GM23338 (cell line): ENCODE measurements around the gene RHBDD1. TPM values are rescaled to one million over a fixed set of nuclear protein-coding genes. Genes with fewer than 3 reads are reported as not detected.

Source experiments
- ATAC-seq: fragments of 200-7000 bp; cut with Tn5 transposase; 3 replicates; pipeline ENCODE4 v1.9.1; 2020
- DNase-seq: peaks from one replicate; pipeline ENCODE4 v3.0.0-alpha.2; 2015; ENCODE audit warnings: low spot score
- H2AFZ ChIP-seq: fragments of 200-600 bp; sonication (generic); 2 replicates; pipeline ENCODE4 v1.8.0; 2016; ENCODE audit warnings: antibody characterized with exemption, mild to moderate bottlenecking, moderate library complexity
- H3F3A ChIP-seq: fragments of 200-600 bp; sonication (generic); replicated peaks from 2 replicates; pipeline ENCODE4 v1.8.0; 2017; ENCODE audit warnings: antibody characterized with exemption, mixed run types, low read depth
- H3K27ac ChIP-seq: fragments of 200-600 bp; sonication (generic); 2 replicates; pipeline ENCODE4 v1.6.1; 2016; ENCODE audit warnings: low read depth
- H3K27me3 ChIP-seq: fragments of 200-600 bp; sonication (generic); 2 replicates; pipeline ENCODE4 v1.8.0; 2016; ENCODE audit warnings: mild to moderate bottlenecking, mixed run types, moderate library complexity; ENCODE audit not compliant: insufficient read depth
- H3K36me3 ChIP-seq: fragments of 200-600 bp; sonication (generic); 2 replicates; pipeline ENCODE4 v1.8.0; 2016; ENCODE audit warnings: mild to moderate bottlenecking; ENCODE audit not compliant: insufficient read depth
- H3K4me1 ChIP-seq: fragments of 200-600 bp; sonication (generic); 2 replicates; pipeline ENCODE4 v1.8.0; 2016; ENCODE audit warnings: mild to moderate bottlenecking, moderate library complexity; ENCODE audit not compliant: insufficient read depth
- H3K4me2 ChIP-seq: fragments of 200-600 bp; sonication (generic); 2 replicates; pipeline ENCODE4 v1.7.1; 2017; ENCODE audit warnings: mixed run types
- H3K4me3 ChIP-seq: fragments of 200-600 bp; sonication (generic); 2 replicates; pipeline ENCODE4 v1.6.1; 2016; ENCODE audit warnings: mixed run types
- H3K79me2 ChIP-seq: fragments of 200-600 bp; sonication (generic); replicated peaks from 2 replicates; pipeline ENCODE4 v1.8.0; 2017; ENCODE audit warnings: mild to moderate bottlenecking; ENCODE audit not compliant: insufficient read depth
- H3K9me2 ChIP-seq: fragments of 200-600 bp; sonication (generic); 2 replicates; pipeline ENCODE4 v1.8.0; 2017; ENCODE audit not compliant: insufficient read depth
- H4K20me1 ChIP-seq: fragments of 200-600 bp; sonication (generic); replicated peaks from 2 replicates; pipeline ENCODE4 v1.8.0; 2017; ENCODE audit warnings: mild to moderate bottlenecking; ENCODE audit not compliant: insufficient read depth
- H3K27ac Mint-ChIP-seq: 2 replicates; pipeline ENCODE4 v1.8.0; 2020; ENCODE audit warnings: inconsistent platforms, mild to moderate bottlenecking, moderate library complexity, mixed read lengths
- H3K27me3 Mint-ChIP-seq: 3 replicates; pipeline ENCODE4 v1.8.0; 2022; ENCODE audit warnings: low read depth, mild to moderate bottlenecking, moderate library complexity, mixed read lengths, inconsistent platforms; ENCODE audit not compliant: insufficient read depth, poor library complexity
- H3K36me3 Mint-ChIP-seq: 3 replicates; pipeline ENCODE4 v1.8.0; 2021; ENCODE audit warnings: low read depth, mild to moderate bottlenecking, inconsistent platforms, moderate library complexity, mixed read lengths
- H3K4me1 Mint-ChIP-seq: 3 replicates; pipeline ENCODE4 v1.8.0; 2020; ENCODE audit warnings: mild to moderate bottlenecking, inconsistent platforms, mixed read lengths
- H3K4me3 Mint-ChIP-seq: 3 replicates; pipeline ENCODE4 v1.8.0; 2021; ENCODE audit warnings: moderate library complexity, mild to moderate bottlenecking, inconsistent platforms, mixed read lengths
- H3K9me3 Mint-ChIP-seq: 3 replicates; pipeline ENCODE4 v1.8.0; 2020; ENCODE audit warnings: moderate library complexity, mild to moderate bottlenecking, inconsistent platforms, mixed read lengths
- CTCF ChIP-seq, 2 experiments: fragments of 200-600 bp in 1 of 2; sonication (generic) in 1 of 2; conservative IDR thresholded peaks; 2 replicates each; pipeline versions ENCODE4 v1.5.1 to v1.6.1; 2016 to 2017; ENCODE audit warnings: antibody characterized with exemption in 2 of 2, low read depth in 2 of 2, mild to moderate bottlenecking in 2 of 2, moderate library complexity in 1 of 2
- NANOG ChIP-seq: IDR thresholded peaks from 2 replicates; pipeline ENCODE4 v1.6.1; 2016; ENCODE audit warnings: antibody characterized with exemption, borderline replicate concordance
- STAT1 ChIP-seq: IDR thresholded peaks from one replicate; pipeline ENCODE4 v1.6.1; 2016; ENCODE audit warnings: antibody characterized with exemption; ENCODE audit not compliant: unreplicated experiment
- ZNF114 ChIP-seq: fragments of 250-450 bp; sonication (Bioruptor Pico); IDR thresholded peaks from 2 replicates; pipeline ENCODE4 v1.5.0; 2020; ENCODE audit warnings: mild to moderate bottlenecking, moderate library complexity
- ZNF462 ChIP-seq: fragments of 250-450 bp; sonication (Bioruptor Pico); IDR thresholded peaks from 2 replicates; pipeline ENCODE4 v1.5.0; 2020; ENCODE audit warnings: mild to moderate bottlenecking, moderate library complexity
- polyA plus RNA-seq: library from polyadenylated mRNA; unstranded; fragments of >200 nt; fragmentation: Nextera tagmentation; extraction: Ambion mirVana; gene quantifications from 2 replicates; pipeline ENCODE4 v1.2.1, GENCODE V29; 2016
- total RNA-seq: library from RNA; depleted of rRNA; stranded (reverse); fragments of >200 nt; shearing (Covaris generic); gene quantifications from 2 replicates; pipeline ENCODE4 v1.2.3, GENCODE V29; 2014
- TF ChIP-seq, protein P1 (sequence below): IDR thresholded peaks from 2 replicates; pipeline ENCODE4 v1.6.1; 2016; ENCODE audit warnings: antibody characterized with exemption

Gene RHBDD1
- total and polyA plus RNA-seq, 2 experiments from 2014 or later: 7.3 to 13.0 TPM

GRCh38 chr2:226910384-226910783 lies 74.5 kb downstream of the RHBDD1 start (continued):
- TF ChIP-seq CTCF (conservative IDR thresholded peaks at IDR 0.05; ENCODE audit: low read depth in 2 of 2): no peak

GRCh38 chr2:226911932-226912331 lies 76.1 kb downstream of the RHBDD1 start:
- no peaks in the 10 kb centered on the region for H4K20me1 ChIP-seq
- Mint-ChIP-seq H3K27me3 (peaks cover 1% of the 10 kb centered on the region), H3K4me1 (no peaks in the 10 kb centered on the region), H3K36me3 (no peaks in the 10 kb centered on the region), H3K4me3 (no peak overlapping the region), H3K27ac (no peak overlapping the region), H3K9me3 (no peaks in the 10 kb centered on the region)
- no peak for DNase-seq
- no peak overlapping the region for H3K4me2 ChIP-seq
- no peak overlapping the region for H3K27ac ChIP-seq
- no peak for ATAC-seq
- TF ChIP-seq NANOG (no peak), CTCF (conservative IDR thresholded peaks at IDR 0.05; ENCODE audit: low read depth in 2 of 2) (no peak), STAT1 (no peak), ZNF114 (CRISPR knock-in tag) (no peak), ZNF462 (CRISPR knock-in tag) (no peak)
- TF ChIP-seq, protein P1, sequence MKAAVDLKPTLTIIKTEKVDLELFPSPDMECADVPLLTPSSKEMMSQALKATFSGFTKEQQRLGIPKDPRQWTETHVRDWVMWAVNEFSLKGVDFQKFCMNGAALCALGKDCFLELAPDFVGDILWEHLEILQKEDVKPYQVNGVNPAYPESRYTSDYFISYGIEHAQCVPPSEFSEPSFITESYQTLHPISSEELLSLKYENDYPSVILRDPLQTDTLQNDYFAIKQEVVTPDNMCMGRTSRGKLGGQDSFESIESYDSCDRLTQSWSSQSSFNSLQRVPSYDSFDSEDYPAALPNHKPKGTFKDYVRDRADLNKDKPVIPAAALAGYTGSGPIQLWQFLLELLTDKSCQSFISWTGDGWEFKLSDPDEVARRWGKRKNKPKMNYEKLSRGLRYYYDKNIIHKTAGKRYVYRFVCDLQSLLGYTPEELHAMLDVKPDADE: no peak
- H3K4me1 ChIP-seq: no peaks in the 10 kb centered on the region
- H3F3A ChIP-seq: no peaks in the 10 kb centered on the region
- H3K36me3 ChIP-seq: no peaks in the 10 kb centered on the region
- no peak overlapping the region for H3K4me3 ChIP-seq
- H3K9me2 ChIP-seq: no peaks in the 10 kb centered on the region
- no peaks in the 10 kb centered on the region for H3K27me3 ChIP-seq
- no peaks in the 10 kb centered on the region for H3K79me2 ChIP-seq
- no peak overlapping the region for H2AFZ ChIP-seq
